AG04450 (cell line): ENCODE measurements around the gene MTMR12. TPM values are rescaled to one million over a fixed set of nuclear protein-coding genes. Genes with fewer than 3 reads are reported as not detected.

Source experiments
- CTCF ChIA-PET: fragments of 300-600, 350-600 bp; formaldehyde crosslinking; extraction: SDS; loops from one replicate; lab custom pipeline; 2022; ENCODE audit warnings: antibody characterized with exemption, inconsistent platforms; lab: Charles Lee
- POLR2A ChIA-PET: fragments of 350-600 bp; formaldehyde crosslinking; extraction: SDS; loops from one replicate; lab custom pipeline; 2021; ENCODE audit warnings: antibody characterized with exemption, inconsistent platforms; lab: Yijun Ruan, JAX
- DNase-seq: peaks from one replicate; pipeline ENCODE4 v3.0.0-alpha.2; 2011; ENCODE audit warnings: low read depth, low spot score
- H3K27ac ChIP-seq: one replicate; pipeline ENCODE4 v1.5.1; 2012; ENCODE audit warnings: low read depth, low read length, control low read depth
- H3K27me3 ChIP-seq: one replicate; pipeline ENCODE4 v1.6.0; 2012; ENCODE audit warnings: low read length; ENCODE audit not compliant: control insufficient read depth, insufficient read depth
- H3K4me3 ChIP-seq: 2 replicates; pipeline ENCODE4 v1.5.1; 2011; ENCODE audit warnings: mild to moderate bottlenecking, low read depth, low read length, control low read depth
- H3K9me3 ChIP-seq: 2 replicates; pipeline ENCODE4 v1.5.1; 2012; ENCODE audit warnings: low read length; ENCODE audit not compliant: control insufficient read depth, insufficient read depth
- polyA plus RNA-seq: library from polyadenylated mRNA; depleted of rRNA; stranded (reverse); fragments of >200 nt; gene quantifications from 2 replicates; pipeline ENCODE4 v1.2.3, GENCODE V29; 2011
- TF ChIP-seq, protein P1 (sequence below): IDR thresholded peaks from 2 replicates; pipeline ENCODE4 v1.5.1; 2011; ENCODE audit warnings: low read depth, low read length, control low read depth, inconsistent platforms

The MTMR12 gene
- polyA plus RNA-seq, 1 experiment: 20.8 TPM

DNA sequence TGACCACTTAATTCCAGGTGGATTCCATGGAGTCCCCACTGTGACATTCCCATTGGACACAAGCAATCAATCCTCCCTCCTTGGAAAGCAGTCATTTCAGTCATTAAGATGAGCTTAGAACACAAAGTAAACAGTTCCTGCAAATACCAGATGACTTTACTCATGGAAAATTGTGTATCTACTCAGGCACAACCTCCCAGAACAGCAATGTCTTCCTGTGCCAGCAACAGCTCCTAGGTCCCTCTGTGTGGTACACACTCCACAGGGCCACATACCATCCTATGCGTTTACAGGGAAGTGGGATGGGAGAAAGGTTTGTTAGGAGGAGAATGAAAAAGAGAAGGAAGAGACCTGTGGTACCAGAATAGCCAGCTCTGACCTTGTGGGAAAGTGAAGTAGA, 53.7 kb downstream of the MTMR12 start:
- no peak overlapping the region for H3K4me3 ChIP-seq
- TF ChIP-seq, protein P1, sequence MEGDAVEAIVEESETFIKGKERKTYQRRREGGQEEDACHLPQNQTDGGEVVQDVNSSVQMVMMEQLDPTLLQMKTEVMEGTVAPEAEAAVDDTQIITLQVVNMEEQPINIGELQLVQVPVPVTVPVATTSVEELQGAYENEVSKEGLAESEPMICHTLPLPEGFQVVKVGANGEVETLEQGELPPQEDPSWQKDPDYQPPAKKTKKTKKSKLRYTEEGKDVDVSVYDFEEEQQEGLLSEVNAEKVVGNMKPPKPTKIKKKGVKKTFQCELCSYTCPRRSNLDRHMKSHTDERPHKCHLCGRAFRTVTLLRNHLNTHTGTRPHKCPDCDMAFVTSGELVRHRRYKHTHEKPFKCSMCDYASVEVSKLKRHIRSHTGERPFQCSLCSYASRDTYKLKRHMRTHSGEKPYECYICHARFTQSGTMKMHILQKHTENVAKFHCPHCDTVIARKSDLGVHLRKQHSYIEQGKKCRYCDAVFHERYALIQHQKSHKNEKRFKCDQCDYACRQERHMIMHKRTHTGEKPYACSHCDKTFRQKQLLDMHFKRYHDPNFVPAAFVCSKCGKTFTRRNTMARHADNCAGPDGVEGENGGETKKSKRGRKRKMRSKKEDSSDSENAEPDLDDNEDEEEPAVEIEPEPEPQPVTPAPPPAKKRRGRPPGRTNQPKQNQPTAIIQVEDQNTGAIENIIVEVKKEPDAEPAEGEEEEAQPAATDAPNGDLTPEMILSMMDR: no peak
- ChIA-PET CTCF (interaction anchor here (0.6 to 0.9 kb wide), 3 partner anchors 129 to 331 kb away, joined by 3 to 4 read pairs (median 3); no protein-coding TSS in a partner anchor), POLR2A (no interaction called here)
- no peaks in the 10 kb centered on the region for H3K27me3 ChIP-seq
- H3K9me3 ChIP-seq: no peaks in the 10 kb centered on the region
- no peak for DNase-seq
- no peak overlapping the region for H3K27ac ChIP-seq

DNA sequence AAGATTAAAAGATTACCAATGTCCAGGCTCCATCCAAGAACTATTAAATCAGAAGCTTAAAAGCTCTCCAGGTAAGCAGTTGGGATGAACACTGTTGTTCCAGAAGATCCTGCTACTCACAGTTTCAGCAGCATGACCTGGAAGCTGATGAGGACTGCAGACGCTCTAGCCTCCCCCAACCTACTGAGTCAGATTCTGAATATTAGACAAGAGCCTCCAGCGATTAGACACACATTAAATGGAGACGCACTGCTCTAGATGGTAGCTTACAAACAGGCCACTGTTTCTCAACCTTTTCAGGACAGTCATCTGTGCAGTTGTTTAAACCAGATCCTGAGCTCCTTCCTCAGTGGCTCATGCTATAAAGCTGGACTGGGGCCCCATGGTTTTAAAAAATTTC, 54.3 kb downstream of the MTMR12 start:
- Histone ChIP-seq H3K9me3 (no peaks in the 10 kb centered on the region), H3K27me3 (no peaks in the 10 kb centered on the region), H3K4me3 (no peak overlapping the region), H3K27ac (no peak overlapping the region)
- ChIA-PET POLR2A (no interaction called here), CTCF (interaction anchor here (0.7 kb wide), 1 partner anchor 331 kb away, joined by 3 read pairs; no protein-coding TSS in a partner anchor)
- TF ChIP-seq, protein P1: no peak
- no peak for DNase-seq

DNA sequence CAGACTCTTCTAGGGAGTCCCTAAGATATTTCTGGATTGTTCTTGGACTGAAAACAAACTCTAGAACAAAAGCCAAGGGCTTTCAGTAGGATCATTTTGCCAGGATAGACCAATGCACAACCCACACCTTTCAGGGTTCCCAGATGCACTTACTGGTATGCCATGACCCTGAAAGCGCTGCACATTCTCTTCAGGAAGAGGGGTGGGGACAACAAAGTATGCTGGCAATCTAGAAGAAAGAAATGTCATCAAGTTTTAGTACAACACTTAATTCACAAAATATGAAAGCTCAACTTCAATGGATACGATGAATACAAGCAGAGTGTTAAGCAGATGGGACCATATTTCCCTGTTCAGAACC, 57.2 kb downstream of the MTMR12 start:
- no peak for DNase-seq
- CTCF ChIA-PET: interaction anchor here (1.0 kb wide), 1 partner anchor 334 kb away, joined by 3 read pairs; no protein-coding TSS in a partner anchor
- Histone ChIP-seq H3K9me3 (no peaks in the 10 kb centered on the region), H3K4me3 (no peak overlapping the region), H3K27ac (no peak overlapping the region), H3K27me3 (no peaks in the 10 kb centered on the region)
- TF ChIP-seq, protein P1: no peak
- POLR2A ChIA-PET: no interaction called here

DNA sequence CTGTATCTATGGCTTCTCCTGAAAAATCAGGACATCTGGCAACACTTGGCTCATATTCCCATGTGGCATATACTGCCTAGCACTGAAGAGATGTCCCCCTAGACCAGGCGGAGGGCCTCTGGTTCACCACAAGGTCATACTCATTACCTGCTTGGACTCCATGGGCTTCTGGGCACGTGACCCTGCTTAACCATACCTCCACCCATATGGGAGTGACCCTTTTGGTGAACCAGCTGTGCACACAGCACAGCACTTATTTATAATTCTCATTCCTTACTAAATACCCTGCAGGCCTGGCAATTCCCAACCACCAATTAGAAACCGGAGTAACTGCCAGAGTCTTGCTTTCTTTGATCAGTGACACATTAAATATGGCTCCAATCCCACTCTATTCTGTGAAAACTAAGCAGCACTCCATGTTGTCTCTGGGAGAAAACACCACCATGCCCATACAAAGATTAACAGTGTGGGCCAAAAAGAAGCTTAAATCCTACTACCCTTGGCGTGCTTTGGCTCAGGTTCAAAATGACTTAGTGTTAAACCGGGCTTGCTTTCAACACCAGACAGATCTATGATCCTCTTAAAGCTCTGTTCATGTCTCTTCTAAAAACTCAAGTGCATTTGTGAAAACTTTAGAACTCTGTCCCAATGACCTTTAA, 57.7 kb downstream of the MTMR12 start:
- H3K4me3 ChIP-seq: no peak overlapping the region
- POLR2A ChIA-PET: no interaction called here
- H3K27ac ChIP-seq: no peak overlapping the region
- no peak for DNase-seq
- H3K27me3 ChIP-seq: no peaks in the 10 kb centered on the region
- TF ChIP-seq, protein P1: no peak
- no peaks in the 10 kb centered on the region for H3K9me3 ChIP-seq
- CTCF ChIA-PET: interaction anchor here (1.2 kb wide), 1 partner anchor 23 kb away, joined by 5 read pairs; no protein-coding TSS in a partner anchor

DNA sequence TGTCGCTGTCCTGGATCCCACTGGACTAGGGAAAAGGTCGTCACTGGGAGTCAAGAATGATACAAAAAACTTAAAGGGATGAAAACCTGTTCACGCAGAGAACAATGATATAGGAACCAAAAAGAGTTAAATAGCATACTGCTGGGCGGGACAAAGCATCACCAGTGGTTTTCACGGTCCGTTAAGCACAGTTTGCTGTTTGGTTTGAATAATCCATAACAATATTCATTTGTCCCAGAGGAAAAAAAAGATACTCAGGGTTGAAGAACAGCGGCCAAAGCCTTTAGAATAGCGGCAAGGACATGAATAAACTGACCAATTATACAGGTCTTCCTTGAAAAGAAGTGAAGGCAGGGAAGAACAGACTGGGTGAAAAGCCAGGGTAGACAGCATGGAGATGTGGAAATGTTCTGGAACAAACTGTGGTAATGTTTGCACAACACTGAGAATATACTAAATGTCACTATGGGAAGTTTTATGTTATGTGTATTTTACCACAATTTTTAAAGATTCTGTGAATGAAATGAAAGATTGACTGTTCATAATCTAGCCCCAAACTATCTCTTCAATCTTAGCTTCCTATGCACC, 60.8 kb downstream of the MTMR12 start:
- Histone ChIP-seq H3K27ac (no peak overlapping the region), H3K9me3 (no peaks in the 10 kb centered on the region), H3K27me3 (no peaks in the 10 kb centered on the region), H3K4me3 (no peak overlapping the region)
- no peak for DNase-seq
- ChIA-PET POLR2A (no interaction called here), CTCF (interaction anchor here (1.3 kb wide), 1 partner anchor 19 kb away, joined by 4 read pairs; no protein-coding TSS in a partner anchor)
- TF ChIP-seq, protein P1: no peak
